ENCODE measurements around the gene IL18R1. TPM values are rescaled to one million over a fixed set of nuclear protein-coding genes. Genes with fewer than 3 reads are reported as not detected.

IL18R1 gene
- total and polyA plus RNA-seq, 9 of the 15 experiments (the other 6 are each of a cell fraction or from before 2014, with no cell fraction given), result 0.55 to 10.0 (median 2.5) TPM

DNA sequence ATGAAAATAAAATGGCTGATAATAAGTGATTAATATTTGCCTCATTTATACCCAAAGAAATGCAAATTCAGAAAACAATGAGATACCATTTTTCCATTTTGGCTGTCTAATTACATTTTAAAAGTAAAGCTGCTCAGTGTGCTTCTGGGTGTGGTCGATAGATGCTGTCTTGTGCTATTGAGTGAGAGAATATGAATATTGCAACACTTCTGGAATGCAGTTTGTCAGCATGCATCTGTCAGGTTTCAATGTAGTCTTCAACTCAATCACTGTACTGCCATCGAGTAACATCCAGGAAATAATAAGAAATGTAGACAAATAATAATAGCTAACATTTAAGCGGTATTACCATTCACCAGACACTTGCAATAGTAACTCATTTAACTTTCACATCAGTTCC, 3.9 kb downstream of the IL18R1 start:
- no peak overlapping the region for H2AFZ ChIP-seq (ENCODE audit: low read depth, low read length)
- DNase-seq (ENCODE audit: extremely low read depth in 1 of 4, low spot score in 3 of 4) (no peak), ATAC-seq (no peak), FAIRE-seq (no peak)
- no peak overlapping the region for H3K4me2 ChIP-seq (ENCODE audit: insufficient read depth, low read length)
- H3K9me3 ChIP-seq (replicated peaks; ENCODE audit: control insufficient read depth, insufficient read depth, low read depth, low read length), result no peaks in the 10 kb centered on the region
- H3K9me1 ChIP-seq (ENCODE audit: control insufficient read depth, insufficient read depth, low read length), result no peaks in the 10 kb centered on the region
- no peak overlapping the region for H3K9ac ChIP-seq (ENCODE audit: insufficient read depth in 1 of 2, low read depth in 2 of 2, low read length in 2 of 2)
- WGBS (ENCODE audit: insufficient coverage, low coverage, missing lambda C conversion rate), result 11% methylated on average over 3 of the region's 3 CpGs
- in situ Hi-C loops (cut with MboI), result loop anchor here (5.0 to 10.0 kb wide), 2 partner anchors 88 to 345 kb away; no protein-coding TSS in a partner anchor
- no peaks in the 10 kb centered on the region for H4K20me1 ChIP-seq (replicated peaks; ENCODE audit: control insufficient read depth, insufficient read depth, low read length)
- H3K27ac ChIP-seq (ENCODE audit: extremely low read depth, low read depth, low read length), result no peak overlapping the region
- no peaks in the 10 kb centered on the region for H3K36me3 ChIP-seq (ENCODE audit: control insufficient read depth, insufficient read depth, low read length)
- no peaks in the 10 kb centered on the region for H3K79me2 ChIP-seq (ENCODE audit: control insufficient read depth, insufficient read depth, low read length)
- H3K4me3 ChIP-seq, result no peak overlapping the region
- H3K27me3 ChIP-seq (ENCODE audit: control insufficient read depth in 2 of 2, insufficient read depth in 2 of 2, low read length in 2 of 2), result no peaks in the 10 kb centered on the region
- peaks cover 0 to 12% of the 10 kb centered on the region in 2 experiments; a peak in 2 of 5 replicates for H3K4me1 ChIP-seq (replicated peaks in 1 of 2; ENCODE audit: control insufficient read depth in 2 of 2, insufficient read depth in 2 of 2, low read length in 2 of 2)
- TF ChIP-seq CEBPB (tag; IDR thresholded peaks at IDR 0.05) (peak; percentile 73), TAF15 (IDR thresholded peaks at IDR 0.05; ENCODE audit: low read depth, low read length) (no peak), CEBPG (CRISPR knock-in tag; IDR thresholded peaks at IDR 0.05) (no peak), CEBPG (tag; conservative IDR thresholded peaks at IDR 0.05 in 1 of 2, IDR thresholded peaks at IDR 0.05 in 1 of 2) (0 out of 4 replicates have a peak, but pooled peaks have one; percentile 18 to 34), EP300 (IDR thresholded peaks at IDR 0.05; ENCODE audit: low read length) (no peak)
- no TSS peak for BruUV-seq (replicated peaks)
- POLR2A ChIA-PET, result interaction anchor here (1.4 kb wide), 1 partner anchor 24 kb away, joined by 4 read pairs; no protein-coding TSS in a partner anchor
- intact Hi-C loops (cut with micrococcal nuclease), result loop anchor here (5.0 kb wide), 4 partner anchors 57 to 352 kb away; no protein-coding TSS in a partner anchor
- CTCF ChIA-PET (ENCODE audit: low intra/inter-chr PET ratio), result no interaction called here

DNA sequence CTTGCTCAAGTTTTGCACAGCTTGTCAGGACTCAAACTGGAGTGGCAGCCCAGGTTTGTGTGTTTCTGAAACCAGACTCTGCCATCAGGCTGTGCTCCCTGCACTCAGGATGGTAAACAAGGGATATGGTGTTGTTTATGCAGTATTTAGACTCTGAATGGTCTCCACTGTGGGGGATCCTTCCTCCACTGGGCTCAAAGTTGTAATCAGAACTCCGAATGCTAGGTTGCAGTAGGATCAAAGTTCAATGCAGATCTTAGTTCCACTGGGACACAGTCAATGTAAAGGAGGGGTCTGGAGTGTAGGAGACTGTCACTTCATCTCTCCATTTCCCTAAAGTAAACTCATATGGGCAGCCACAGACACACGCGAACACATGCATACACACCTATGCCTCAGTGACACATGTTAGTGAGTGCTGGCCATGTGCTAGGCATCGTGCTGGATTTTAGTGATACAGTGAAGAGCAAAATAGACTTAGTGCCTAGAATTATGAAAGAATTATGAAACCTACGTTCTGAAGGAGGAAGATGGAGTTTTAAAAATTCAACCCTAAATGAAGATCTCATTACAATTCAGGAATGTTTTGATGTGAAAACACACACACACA, 6.1 kb downstream of the IL18R1 start:
- Histone ChIP-seq H3K4me2 (ENCODE audit: insufficient read depth, low read length) (no peak overlapping the region), H3K36me3 (ENCODE audit: control insufficient read depth, insufficient read depth, low read length) (no peaks in the 10 kb centered on the region), H3K4me3 (no peak overlapping the region), H4K20me1 (replicated peaks; ENCODE audit: control insufficient read depth, insufficient read depth, low read length) (no peaks in the 10 kb centered on the region), H3K4me1 (replicated peaks in 1 of 2; ENCODE audit: control insufficient read depth in 2 of 2, insufficient read depth in 2 of 2, low read length in 2 of 2) (no peaks in the 10 kb centered on the region), H3K79me2 (ENCODE audit: control insufficient read depth, insufficient read depth, low read length) (no peaks in the 10 kb centered on the region), H3K27me3 (ENCODE audit: control insufficient read depth in 2 of 2, insufficient read depth in 2 of 2, low read length in 2 of 2) (no peaks in the 10 kb centered on the region), H3K9ac (ENCODE audit: insufficient read depth in 1 of 2, low read depth in 2 of 2, low read length in 2 of 2) (no peak overlapping the region), H2AFZ (ENCODE audit: low read depth, low read length) (peak overlapping the region; percentile 23; the same call in 1 of the 2 replicates), H3K9me1 (ENCODE audit: control insufficient read depth, insufficient read depth, low read length) (no peaks in the 10 kb centered on the region), H3K27ac (ENCODE audit: extremely low read depth, low read depth, low read length) (no peak overlapping the region), H3K9me3 (replicated peaks; ENCODE audit: control insufficient read depth, insufficient read depth, low read depth, low read length) (peaks cover 2% of the 10 kb centered on the region; the same call in 1 of the 2 replicates)
- no TSS peak for BruUV-seq (replicated peaks)
- TF ChIP-seq HDAC6 (IDR thresholded peaks at IDR 0.05; ENCODE audit: low read depth, low read length), result no peak
- TF ChIP-seq ARHGAP35 (IDR thresholded peaks at IDR 0.05; ENCODE audit: partially characterized antibody), result no peak
- no peak for TF ChIP-seq ETV1 (tag; conservative IDR thresholded peaks at IDR 0.05; ENCODE audit: low read depth)
- TF ChIP-seq, protein P1, sequence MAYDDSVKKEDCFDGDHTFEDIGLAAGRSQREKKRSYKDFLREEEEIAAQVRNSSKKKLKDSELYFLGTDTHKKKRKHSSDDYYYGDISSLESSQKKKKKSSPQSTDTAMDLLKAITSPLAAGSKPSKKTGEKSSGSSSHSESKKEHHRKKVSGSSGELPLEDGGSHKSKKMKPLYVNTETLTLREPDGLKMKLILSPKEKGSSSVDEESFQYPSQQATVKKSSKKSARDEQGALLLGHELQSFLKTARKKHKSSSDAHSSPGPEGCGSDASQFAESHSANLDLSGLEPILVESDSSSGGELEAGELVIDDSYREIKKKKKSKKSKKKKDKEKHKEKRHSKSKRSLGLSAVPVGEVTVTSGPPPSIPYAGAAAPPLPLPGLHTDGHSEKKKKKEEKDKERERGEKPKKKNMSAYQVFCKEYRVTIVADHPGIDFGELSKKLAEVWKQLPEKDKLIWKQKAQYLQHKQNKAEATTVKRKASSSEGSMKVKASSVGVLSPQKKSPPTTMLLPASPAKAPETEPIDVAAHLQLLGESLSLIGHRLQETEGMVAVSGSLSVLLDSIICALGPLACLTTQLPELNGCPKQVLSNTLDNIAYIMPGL (CRISPR knock-in tag; IDR thresholded peaks at IDR 0.05), result no peak
- intact Hi-C loops (cut with micrococcal nuclease), result no loop called here
- WGBS (ENCODE audit: insufficient coverage, low coverage, missing lambda C conversion rate), result 26% methylated on average over 5 of the region's 5 CpGs
- no peak for FAIRE-seq
- POLR2A ChIA-PET, result no interaction called here
- in situ Hi-C loops (cut with MboI), result no loop called here
- no peak for DNase-seq (ENCODE audit: extremely low read depth in 1 of 4, low spot score in 3 of 4)
- CTCF ChIA-PET (ENCODE audit: low intra/inter-chr PET ratio), result no interaction called here
- no peak for ATAC-seq

Data from K562 (cell line).